Gastroesophageal sphincter (tissue), 3 donors: ENCODE results near the gene SF3B2.

ENCODE experiments used
- EP300 ChIP-seq: sonication (generic); formaldehyde crosslinking; IDR thresholded peaks from one replicate; pipeline ENCODE4 v1.6.1; 2017; ENCODE audit warnings: antibody characterized with exemption, mild to moderate bottlenecking
- POLR2A ChIP-seq, 2 donors: fragments of 450-650 bp; IDR thresholded peaks; one replicate each; pipeline ENCODE4 v1.6.1; 2017; ENCODE audit warnings: antibody characterized with exemption in 2 of 2, mild to moderate bottlenecking in 2 of 2, moderate library complexity in 1 of 2
- TF ChIP-seq, protein P1 (sequence below), 4 experiments: fragments of 200-600 bp in 2 of 4; fragments of 450-650 bp in 2 of 4; sonication (generic) in 1 of 4; IDR thresholded peaks; one replicate each; pipeline ENCODE4 v1.5.1; 2017 to 2019; ENCODE audit warnings: antibody characterized with exemption in 4 of 4, mild to moderate bottlenecking in 2 of 4, moderate library complexity in 2 of 4

DNA sequence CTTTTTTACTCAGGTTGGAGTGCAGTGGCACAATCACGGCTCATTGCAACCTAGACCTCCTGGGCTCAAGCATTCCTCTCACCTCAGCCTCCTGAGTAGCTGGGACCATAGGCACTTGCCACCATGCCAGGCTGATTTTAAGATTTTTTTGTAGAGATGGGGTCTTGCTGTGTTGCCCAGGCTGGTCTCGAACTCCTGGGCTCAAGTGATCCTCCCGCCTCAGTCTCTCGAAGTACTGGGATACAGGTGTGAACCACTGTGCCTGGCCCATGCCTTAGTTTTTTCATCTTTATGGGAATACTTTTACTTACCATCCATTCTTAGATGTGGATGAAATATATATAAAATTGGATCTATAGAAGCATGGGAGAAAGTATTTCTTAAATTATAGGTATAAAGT lies 23.1 kb downstream of the SF3B2 start:
- TF ChIP-seq, protein P1, sequence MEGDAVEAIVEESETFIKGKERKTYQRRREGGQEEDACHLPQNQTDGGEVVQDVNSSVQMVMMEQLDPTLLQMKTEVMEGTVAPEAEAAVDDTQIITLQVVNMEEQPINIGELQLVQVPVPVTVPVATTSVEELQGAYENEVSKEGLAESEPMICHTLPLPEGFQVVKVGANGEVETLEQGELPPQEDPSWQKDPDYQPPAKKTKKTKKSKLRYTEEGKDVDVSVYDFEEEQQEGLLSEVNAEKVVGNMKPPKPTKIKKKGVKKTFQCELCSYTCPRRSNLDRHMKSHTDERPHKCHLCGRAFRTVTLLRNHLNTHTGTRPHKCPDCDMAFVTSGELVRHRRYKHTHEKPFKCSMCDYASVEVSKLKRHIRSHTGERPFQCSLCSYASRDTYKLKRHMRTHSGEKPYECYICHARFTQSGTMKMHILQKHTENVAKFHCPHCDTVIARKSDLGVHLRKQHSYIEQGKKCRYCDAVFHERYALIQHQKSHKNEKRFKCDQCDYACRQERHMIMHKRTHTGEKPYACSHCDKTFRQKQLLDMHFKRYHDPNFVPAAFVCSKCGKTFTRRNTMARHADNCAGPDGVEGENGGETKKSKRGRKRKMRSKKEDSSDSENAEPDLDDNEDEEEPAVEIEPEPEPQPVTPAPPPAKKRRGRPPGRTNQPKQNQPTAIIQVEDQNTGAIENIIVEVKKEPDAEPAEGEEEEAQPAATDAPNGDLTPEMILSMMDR (IDR thresholded peaks at IDR 0.05): no peak
- no peak for TF ChIP-seq POLR2A (IDR thresholded peaks at IDR 0.05)
- no peak for TF ChIP-seq EP300
